Measurements from ENCODE around the gene RANBP2. TPM values are rescaled to one million over a fixed set of nuclear protein-coding genes. Genes with fewer than 3 reads are reported as not detected.

Gene RANBP2
- total and polyA plus RNA-seq, 2 donors (not counting 1 experiment from before 2014, with no cell fraction given): 17.2 to 59.3 TPM

DNA sequence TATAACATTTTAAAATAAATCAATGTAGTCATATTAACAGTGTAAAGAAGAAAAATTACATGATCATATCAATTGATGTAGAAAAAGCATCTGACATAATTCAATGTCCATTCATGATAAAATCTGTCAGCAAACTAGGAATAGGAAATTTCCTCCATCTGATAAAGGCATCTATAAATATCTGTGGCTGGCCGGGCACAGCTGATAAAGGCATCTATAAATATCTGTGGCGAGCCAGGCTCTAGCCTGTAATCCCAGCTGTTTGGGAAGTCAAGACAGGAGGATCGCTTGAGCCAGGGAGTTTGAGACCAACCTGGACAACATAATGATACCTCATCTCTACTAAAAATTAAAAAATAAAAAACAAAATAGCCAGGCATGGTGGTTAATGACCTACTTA is 18.1 kb upstream of the RANBP2 start:
- TF ChIP-seq, protein P1, sequence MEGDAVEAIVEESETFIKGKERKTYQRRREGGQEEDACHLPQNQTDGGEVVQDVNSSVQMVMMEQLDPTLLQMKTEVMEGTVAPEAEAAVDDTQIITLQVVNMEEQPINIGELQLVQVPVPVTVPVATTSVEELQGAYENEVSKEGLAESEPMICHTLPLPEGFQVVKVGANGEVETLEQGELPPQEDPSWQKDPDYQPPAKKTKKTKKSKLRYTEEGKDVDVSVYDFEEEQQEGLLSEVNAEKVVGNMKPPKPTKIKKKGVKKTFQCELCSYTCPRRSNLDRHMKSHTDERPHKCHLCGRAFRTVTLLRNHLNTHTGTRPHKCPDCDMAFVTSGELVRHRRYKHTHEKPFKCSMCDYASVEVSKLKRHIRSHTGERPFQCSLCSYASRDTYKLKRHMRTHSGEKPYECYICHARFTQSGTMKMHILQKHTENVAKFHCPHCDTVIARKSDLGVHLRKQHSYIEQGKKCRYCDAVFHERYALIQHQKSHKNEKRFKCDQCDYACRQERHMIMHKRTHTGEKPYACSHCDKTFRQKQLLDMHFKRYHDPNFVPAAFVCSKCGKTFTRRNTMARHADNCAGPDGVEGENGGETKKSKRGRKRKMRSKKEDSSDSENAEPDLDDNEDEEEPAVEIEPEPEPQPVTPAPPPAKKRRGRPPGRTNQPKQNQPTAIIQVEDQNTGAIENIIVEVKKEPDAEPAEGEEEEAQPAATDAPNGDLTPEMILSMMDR (conservative IDR thresholded peaks at IDR 0.05 in 1 of 2, IDR thresholded peaks at IDR 0.05 in 1 of 2; ENCODE audit: low read depth in 1 of 2, low read length in 2 of 2): no peak
- no peak for TF ChIP-seq EZH2 (IDR thresholded peaks at IDR 0.05; ENCODE audit: low read length, missing control alignments)
- H3K36me3 ChIP-seq (ENCODE audit: control insufficient read depth, insufficient read depth, low read length): no peaks in the 10 kb centered on the region
- no peaks in the 10 kb centered on the region for H3K79me2 ChIP-seq (ENCODE audit: control insufficient read depth, insufficient read depth, low read length)
- H2AFZ ChIP-seq (ENCODE audit: low read length): no peak overlapping the region
- H3K4me2 ChIP-seq (ENCODE audit: extremely low read depth, insufficient read depth, low read length): no peak overlapping the region
- no peaks in the 10 kb centered on the region for H3K4me1 ChIP-seq (ENCODE audit: control insufficient read depth, extremely low read depth, insufficient read depth, low read length)
- peak in 1 of 2 donors; percentile 5 for DNase-seq (ENCODE audit: low read depth in 2 of 2)
- no peak overlapping the region for H3K9ac ChIP-seq (ENCODE audit: insufficient read depth, low read length)
- no peaks in the 10 kb centered on the region for H3K9me3 ChIP-seq (ENCODE audit: control insufficient read depth, insufficient read depth, low read depth, low read length)
- no peak overlapping the region for H3K4me3 ChIP-seq (replicated peaks in 1 of 4; ENCODE audit: control extremely low read depth in 1 of 4, insufficient read depth in 1 of 4, low read depth in 3 of 4, low read length in 4 of 4)
- H3K27me3 ChIP-seq (ENCODE audit: control insufficient read depth, insufficient read depth, low read length): no peaks in the 10 kb centered on the region
- no peaks in the 10 kb centered on the region for H4K20me1 ChIP-seq (ENCODE audit: control insufficient read depth, extremely low read depth, insufficient read depth, low read length)
- H3K27ac ChIP-seq (ENCODE audit: insufficient read depth, low read length): no peak overlapping the region

DNA sequence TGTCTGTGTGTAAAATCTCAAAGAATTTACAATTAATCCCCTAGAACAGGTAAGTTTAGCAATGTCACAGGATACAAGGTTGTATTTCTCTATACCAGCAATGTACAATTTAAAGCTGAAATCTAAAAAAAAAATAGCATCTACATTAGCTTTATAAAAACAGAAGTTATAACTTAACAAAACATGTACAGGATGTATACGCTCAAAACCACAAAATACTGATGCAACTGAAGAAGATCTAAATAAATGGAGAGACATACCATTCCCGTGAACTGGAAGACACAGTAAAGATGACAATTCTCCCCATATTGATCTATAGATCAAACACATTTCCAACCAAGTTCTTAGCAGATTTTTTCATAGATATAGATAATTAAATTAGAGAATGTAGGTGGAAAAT is 17.5 kb upstream of the RANBP2 start:
- TF ChIP-seq, protein P1 (conservative IDR thresholded peaks at IDR 0.05 in 1 of 2, IDR thresholded peaks at IDR 0.05 in 1 of 2; ENCODE audit: low read depth in 1 of 2, low read length in 2 of 2): no peak
- no peak for TF ChIP-seq EZH2 (IDR thresholded peaks at IDR 0.05; ENCODE audit: low read length, missing control alignments)
- Histone ChIP-seq H3K36me3 (ENCODE audit: control insufficient read depth, insufficient read depth, low read length) (no peaks in the 10 kb centered on the region), H3K27me3 (ENCODE audit: control insufficient read depth, insufficient read depth, low read length) (no peaks in the 10 kb centered on the region), H3K4me1 (ENCODE audit: control insufficient read depth, extremely low read depth, insufficient read depth, low read length) (no peaks in the 10 kb centered on the region), H3K9ac (ENCODE audit: insufficient read depth, low read length) (no peak overlapping the region), H4K20me1 (ENCODE audit: control insufficient read depth, extremely low read depth, insufficient read depth, low read length) (no peaks in the 10 kb centered on the region), H3K79me2 (ENCODE audit: control insufficient read depth, insufficient read depth, low read length) (no peaks in the 10 kb centered on the region), H3K4me3 (replicated peaks in 1 of 4; ENCODE audit: control extremely low read depth in 1 of 4, insufficient read depth in 1 of 4, low read depth in 3 of 4, low read length in 4 of 4) (no peak overlapping the region), H3K27ac (ENCODE audit: insufficient read depth, low read length) (no peak overlapping the region), H3K4me2 (ENCODE audit: extremely low read depth, insufficient read depth, low read length) (no peak overlapping the region), H3K9me3 (ENCODE audit: control insufficient read depth, insufficient read depth, low read depth, low read length) (no peaks in the 10 kb centered on the region), H2AFZ (ENCODE audit: low read length) (no peak overlapping the region)
- no peak for DNase-seq (ENCODE audit: low read depth in 2 of 2)

DNA sequence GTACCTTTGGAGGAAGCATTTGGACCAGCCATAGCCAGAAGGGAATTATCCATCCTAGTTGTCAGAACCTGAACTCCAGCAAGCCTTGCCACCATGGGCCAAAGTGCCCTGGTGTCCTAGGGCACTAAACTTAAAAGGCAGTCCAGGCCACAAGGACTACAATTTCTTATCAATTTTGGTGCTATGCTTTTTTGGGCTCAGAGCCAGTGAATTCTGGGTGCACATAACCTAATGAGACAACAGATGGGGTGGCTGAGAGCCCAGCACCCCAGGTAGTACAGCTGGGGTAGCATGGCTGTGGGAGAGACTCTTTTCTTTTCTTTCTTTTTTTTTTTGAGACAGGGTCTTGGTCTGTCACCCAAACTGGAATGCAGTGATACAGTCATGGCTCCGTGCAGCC is 14.4 kb upstream of the RANBP2 start:
- no peaks in the 10 kb centered on the region for H3K79me2 ChIP-seq (ENCODE audit: control insufficient read depth, insufficient read depth, low read length)
- H3K4me2 ChIP-seq (ENCODE audit: extremely low read depth, insufficient read depth, low read length): no peak overlapping the region
- H3K27me3 ChIP-seq (ENCODE audit: control insufficient read depth, insufficient read depth, low read length): peaks cover under 1% of the 10 kb centered on the region
- no peak overlapping the region for H3K9ac ChIP-seq (ENCODE audit: insufficient read depth, low read length)
- H3K27ac ChIP-seq (ENCODE audit: insufficient read depth, low read length): no peak overlapping the region
- H3K4me1 ChIP-seq (ENCODE audit: control insufficient read depth, extremely low read depth, insufficient read depth, low read length): no peaks in the 10 kb centered on the region
- TF ChIP-seq, protein P1 (conservative IDR thresholded peaks at IDR 0.05 in 1 of 2, IDR thresholded peaks at IDR 0.05 in 1 of 2; ENCODE audit: low read depth in 1 of 2, low read length in 2 of 2): no peak
- no peak for TF ChIP-seq EZH2 (IDR thresholded peaks at IDR 0.05; ENCODE audit: low read length, missing control alignments)
- no peaks in the 10 kb centered on the region for H4K20me1 ChIP-seq (ENCODE audit: control insufficient read depth, extremely low read depth, insufficient read depth, low read length)
- no peak overlapping the region for H3K4me3 ChIP-seq (replicated peaks in 1 of 4; ENCODE audit: control extremely low read depth in 1 of 4, insufficient read depth in 1 of 4, low read depth in 3 of 4, low read length in 4 of 4)
- H2AFZ ChIP-seq (ENCODE audit: low read length): no peak overlapping the region
- no peaks in the 10 kb centered on the region for H3K36me3 ChIP-seq (ENCODE audit: control insufficient read depth, insufficient read depth, low read length)
- H3K9me3 ChIP-seq (ENCODE audit: control insufficient read depth, insufficient read depth, low read depth, low read length): no peaks in the 10 kb centered on the region
- DNase-seq (ENCODE audit: low read depth in 2 of 2): no peak

All from fibroblast of lung (primary cell).